DMS 273 treated with DMSO at 0.1 percent for 48 hours (cell line): ENCODE data around the gene CACUL1.
"Not testable (repeated sequence)": the region's sequence is repeated elsewhere in the genome, so short reads cannot be mapped to it uniquely, and the experiment has no call there.

Source experiments
- DNase-seq: peaks from one replicate; lab custom pipeline; 2025; lab: John Stamatoyannopoulos, UW

Gene CACUL1

DNA sequence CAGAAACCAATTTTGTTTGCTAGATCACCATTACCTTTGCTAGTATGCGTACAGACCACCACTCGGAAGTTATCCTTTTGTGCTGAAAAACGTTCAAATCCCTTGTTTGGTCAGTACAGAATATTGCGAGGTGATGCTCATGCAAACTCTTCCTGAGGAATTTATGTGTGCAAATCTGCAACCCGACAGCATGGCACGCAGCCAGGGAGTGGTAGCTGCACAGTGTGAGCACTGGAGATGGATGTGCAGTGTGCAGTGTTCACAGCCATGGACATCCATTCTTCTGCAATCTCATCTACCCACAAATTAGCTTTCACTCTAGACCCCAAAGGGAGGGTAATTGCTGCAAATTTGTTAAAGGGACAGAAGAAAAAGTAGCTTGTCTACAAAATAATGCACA lies 72.2 kb downstream of the CACUL1 start:
- no peak for DNase-seq

GRCh38 chr10:118680197-118680596 lies 74.6 kb downstream of the CACUL1 start:
- DNase-seq: no peak

- DNase-seq: no peak
Observed at GRCh38 chr10:118674226-118674919, 80.4 kb downstream of the CACUL1 start.

- no peak for DNase-seq
Observed at GRCh38 chr10:118672766-118673715, 81.7 kb downstream of the CACUL1 start.

DNA sequence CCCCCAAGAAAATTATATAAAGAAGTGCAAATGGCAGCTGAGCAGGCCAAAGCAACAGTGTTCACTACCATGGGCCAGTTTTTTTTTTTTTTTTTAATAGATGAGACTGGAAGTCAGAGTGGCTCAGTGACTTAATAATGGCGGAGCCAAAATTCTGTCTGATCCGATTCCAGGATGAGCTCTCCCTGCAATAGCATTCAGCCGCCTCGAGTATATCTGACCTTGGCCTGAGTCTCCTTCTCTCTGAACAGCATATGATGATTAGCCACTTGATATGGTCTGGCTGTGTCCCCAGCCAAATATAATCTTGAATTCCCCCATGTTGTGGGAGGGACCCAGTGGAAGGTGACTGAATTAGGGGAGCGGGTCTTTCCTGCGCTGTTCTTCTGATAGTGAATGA lies 82.6 kb downstream of the CACUL1 start:
- no peak for DNase-seq

GRCh38 chr10:118671221-118671620 lies 83.5 kb downstream of the CACUL1 start:
- DNase-seq: not testable (repeated sequence)

DNA sequence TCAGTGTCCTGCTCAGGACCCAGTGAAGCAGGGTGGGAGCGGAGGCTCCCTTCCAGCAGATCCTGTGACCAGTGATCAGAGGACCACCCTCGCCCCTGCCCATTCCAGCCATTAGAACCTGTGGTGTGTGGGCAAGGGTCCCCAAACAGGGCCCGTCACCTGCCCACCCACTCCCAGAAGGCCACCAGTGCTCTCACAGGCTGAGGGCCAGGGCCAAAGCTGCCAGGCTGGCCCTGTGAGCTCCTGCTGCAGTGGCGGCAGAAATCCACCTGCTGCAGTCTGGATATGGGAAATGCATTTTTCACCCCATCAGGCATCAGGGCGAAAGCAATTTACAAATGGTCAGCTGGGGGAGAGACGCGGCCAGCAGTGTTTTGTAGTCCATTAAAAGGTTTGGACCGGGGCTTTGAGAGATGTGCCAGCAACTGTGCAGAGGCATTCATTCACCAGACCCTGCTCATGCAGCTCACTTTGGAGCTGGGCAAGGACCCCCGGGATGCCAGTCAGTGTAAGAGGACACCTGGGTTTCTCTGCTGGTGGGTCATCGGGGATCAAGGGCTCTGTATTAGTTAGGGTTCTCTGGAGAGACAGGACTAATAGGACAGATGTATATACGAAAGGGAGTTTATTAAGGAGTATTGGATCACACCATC lies 84.2 kb downstream of the CACUL1 start:
- DNase-seq: no peak

GRCh38 chr10:118669835-118670234 lies 84.9 kb downstream of the CACUL1 start:
- DNase-seq: no peak

DNA sequence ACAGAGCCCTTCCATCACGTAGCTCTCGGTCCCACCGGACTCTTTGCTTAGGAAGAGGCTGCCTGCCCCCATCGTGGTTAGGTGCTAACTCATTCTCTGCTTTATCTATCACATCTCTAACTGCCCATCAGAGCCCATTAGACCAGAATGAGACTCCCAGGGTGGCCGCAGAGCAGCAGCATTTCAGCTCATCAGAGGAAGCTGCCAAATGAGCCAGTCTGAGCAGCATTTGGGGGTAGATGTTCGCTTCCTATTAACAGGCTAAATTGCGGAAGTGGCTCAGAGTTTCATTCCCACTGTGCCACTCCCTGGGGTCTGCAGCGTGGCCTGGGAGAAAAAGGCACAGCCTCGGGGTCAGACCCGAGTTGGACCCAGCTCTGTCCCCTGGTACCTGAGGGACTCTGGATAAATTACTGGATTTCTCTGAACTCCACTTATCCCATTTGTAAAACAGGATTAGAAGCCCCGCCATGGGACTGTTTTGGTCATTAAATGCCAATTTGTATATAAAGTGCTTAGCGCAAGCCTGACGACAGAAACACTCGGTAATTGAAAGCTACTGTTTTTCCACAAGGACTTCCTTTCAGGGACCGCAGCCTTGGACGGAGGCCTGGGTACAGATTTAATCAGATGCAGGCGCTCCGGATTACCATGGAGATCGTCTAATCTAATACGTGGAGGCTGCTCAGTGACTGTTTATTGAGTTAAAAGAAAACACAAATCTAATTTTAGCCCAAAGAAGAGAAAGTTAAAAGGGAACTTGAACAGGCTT lies 85.6 kb downstream of the CACUL1 start:
- no peak for DNase-seq

DNA sequence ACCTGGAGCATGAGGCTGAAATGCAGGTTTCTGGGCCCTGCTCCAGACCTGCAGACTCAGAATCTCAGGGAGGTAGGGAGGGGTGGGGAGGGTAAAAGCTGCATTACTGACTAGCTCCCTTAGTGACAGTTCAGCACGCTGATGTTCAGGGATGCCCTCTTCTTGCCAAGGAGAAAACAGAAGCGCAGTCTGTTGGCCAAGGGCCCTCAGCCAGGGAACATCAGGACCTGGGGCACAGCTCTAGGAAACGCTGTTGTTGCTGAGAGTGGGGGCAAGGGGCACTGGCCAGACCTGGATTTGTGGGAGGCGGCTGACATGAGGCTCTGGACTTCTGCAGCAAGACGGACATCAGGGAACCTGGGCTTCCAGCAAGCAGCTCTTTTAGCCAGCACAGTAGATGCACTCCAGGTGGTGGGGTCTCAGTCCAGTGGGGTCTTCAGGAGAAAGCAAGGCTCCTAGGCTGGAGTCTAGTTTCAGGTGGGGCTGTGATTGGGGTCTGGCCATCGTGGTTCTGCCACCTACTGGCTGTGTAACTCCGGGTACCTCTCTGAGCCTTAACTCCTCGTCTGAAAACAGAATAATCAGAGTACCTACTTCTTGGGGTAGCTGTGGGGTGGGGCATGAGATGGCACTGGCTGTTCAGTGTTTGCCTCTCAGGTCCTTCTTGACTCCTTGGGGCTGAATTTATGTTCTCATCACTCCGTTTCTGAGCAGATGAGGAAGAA lies 86.4 kb downstream of the CACUL1 start:
- no peak for DNase-seq

DNA sequence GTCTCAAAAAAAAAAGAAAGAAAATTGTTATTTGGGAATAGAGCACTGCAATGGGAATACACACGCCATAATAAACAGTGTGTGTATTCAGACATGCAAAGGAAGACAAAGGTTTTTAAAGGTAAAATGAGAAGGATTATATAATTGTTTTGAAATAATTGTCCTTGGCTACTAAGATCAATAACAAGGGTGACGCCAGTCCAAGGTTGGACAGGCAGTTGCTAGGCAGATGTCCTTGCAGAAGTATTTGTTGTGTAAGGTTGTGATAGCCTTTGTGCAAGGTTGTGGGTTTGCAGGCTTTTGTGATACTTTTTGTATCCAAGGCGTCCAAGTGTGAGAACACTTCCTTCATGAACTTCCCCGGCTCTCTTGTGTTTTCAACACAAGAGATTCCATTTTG lies 87.0 kb downstream of the CACUL1 start:
- DNase-seq: no peak

DNA sequence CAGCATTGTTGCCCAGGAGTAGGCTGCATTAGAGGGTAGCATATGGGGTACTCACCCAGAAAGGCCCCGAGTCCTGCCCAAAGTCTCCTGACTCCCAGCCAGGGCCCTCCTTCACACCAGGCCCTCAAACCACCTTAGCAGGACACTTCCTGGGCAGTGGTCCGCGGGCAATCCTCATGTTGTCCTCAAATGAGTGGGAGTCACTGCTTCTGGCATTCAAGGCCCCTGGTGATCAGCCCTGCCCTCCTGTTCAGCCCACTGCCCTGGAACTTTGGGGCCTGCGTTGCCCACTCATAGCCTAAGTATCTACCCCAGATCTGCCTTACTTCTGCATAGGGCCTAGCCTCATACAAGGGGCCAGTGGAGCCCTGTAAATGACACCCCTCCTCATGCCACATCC lies 88.4 kb downstream of the CACUL1 start:
- no peak for DNase-seq

DNA sequence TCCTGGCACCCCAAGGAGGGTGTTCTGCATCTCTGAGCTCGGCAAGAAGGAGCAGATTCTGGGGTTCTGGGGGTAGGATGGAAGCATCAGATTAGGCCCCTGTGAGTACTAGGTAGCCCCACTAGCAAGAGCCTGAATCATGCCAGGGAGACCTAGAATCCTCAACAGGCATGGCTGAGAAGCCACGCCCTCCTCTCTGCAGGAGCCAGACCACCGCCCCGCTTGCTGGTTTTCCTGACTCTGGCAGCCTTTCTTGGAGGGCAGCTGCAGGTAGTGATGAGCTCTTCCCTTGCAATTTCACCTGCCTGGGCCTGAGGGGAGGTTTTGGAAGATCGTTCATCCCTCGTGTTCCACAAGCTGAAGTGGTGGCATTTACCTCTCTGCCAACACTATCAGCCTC lies 90.4 kb downstream of the CACUL1 start:
- no peak for DNase-seq

DNA sequence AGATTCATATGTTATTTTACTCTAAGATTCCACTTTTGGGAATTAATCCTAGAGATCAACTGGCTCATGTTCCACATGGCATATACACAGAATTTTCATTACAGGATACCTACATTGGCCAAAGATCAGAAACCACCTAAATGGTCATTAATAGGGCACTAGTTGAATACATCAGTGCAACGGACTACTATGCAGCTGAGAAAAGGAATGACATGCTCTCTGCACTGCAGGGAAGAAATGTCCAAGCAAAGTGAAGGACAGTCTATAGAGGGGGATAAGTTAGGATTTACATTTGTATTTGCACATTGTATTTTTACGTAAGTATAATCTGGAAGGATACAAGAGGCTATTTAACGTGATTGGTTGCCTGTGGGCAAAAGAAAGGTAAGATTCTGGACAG lies 91.6 kb downstream of the CACUL1 start:
- DNase-seq: no peak

DNA sequence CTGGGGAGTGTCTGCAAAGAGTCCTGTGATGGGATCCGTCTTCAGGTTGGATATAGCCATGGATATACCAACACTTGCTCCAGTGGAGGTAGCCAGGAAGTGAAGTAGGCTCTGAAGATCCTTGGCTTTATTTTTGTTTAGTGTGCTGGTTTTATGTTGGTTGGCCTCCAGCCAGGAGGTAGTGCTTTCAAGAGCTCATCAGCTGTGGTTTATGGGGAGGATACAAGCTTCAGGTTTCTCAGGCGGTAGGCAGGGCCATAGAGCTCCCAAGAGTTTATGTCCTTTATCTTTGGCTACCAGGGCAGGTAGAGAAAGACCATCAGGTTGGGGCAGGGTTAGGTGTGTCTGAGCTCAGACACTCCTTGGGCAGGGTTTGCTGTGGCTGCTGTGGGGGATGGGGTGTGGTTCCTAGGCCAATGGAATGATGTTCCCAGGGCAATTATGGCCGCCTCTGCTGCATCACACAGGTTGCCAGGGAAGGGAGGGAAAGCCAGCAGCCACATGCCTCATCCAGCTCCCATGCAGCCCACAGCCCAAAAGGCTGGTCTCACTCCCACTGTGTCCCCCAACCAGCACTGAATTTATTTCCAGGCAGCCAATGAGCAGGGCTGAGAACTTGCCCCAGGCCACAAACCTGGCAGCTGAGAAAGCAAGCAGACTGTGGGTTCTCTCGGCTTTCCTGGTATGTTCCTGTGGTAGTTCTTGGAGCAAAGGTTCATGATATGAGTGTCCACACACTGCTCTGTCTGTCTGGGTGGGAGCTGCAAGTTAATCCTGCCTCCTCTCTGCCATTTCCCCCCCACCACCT lies 92.3 kb downstream of the CACUL1 start:
- DNase-seq: no peak

DNA sequence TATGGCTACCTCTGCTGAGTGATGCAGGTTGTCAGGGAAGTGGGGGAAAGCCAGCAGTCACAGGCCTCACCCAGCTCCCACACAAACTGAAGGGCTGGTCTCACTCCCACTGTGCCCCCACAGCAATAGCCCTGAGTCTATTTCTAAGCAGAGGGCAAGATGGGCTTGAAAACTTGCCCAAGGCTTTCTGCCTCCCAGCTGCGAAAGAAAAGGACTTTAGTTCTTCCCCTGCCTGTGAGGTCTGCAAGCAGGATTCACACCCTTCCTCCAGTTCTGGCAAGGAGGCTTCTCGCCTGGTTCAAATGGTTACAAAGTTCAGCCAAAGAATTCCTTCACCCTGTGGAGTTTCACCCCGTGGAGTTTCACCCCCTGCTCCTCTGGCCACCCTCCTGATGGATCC lies 96.0 kb downstream of the CACUL1 start:
- no peak for DNase-seq

GRCh38 chr10:118658168-118658567 lies 96.6 kb downstream of the CACUL1 start:
- not testable (repeated sequence) for DNase-seq

GRCh38 chr10:118645294-118645693 lies 109.5 kb downstream of the CACUL1 start:
- DNase-seq: not testable (repeated sequence)

DNA sequence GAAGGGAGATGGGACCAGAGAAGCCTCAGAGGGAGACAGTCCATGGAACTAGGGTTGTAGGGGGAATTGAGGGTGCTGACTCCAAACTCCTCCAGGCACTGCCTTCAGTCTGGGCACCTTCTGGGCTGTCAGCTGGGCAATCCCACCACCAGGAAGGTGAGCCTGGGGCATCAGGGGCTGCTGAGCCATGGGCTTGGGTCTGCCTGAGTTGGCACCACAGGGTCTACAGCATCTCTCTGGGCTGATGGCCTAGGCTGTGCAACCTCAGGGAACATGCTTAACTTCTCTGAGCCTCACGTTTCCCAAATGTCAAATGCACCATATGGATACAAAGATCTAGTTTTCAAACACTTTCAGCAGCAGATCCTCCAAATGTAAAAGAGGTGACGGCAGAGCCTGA lies 112.5 kb downstream of the CACUL1 start:
- no peak for DNase-seq

- DNase-seq: no peak
Observed at GRCh38 chr10:118638680-118639079, 116.1 kb downstream of the CACUL1 start.
